OCI-LY7 (cell line): ENCODE data around the gene EHMT2. TPM values are rescaled to one million over a fixed set of nuclear protein-coding genes. Genes with fewer than 3 reads are reported as not detected.

ENCODE experiments used
- BruUV-seq: library from RNA; stranded (reverse); fragments of 400-500 nt; replicated peaks from 2 replicates; lab custom pipeline; 2021; lab: Mats Ljungman, UMichigan
- CTCF ChIA-PET: fragments of 300-600 bp; sonication (Branson Sonifier 250); formaldehyde crosslinking; loops from one replicate; lab custom pipeline; 2022; ENCODE audit warnings: antibody characterized with exemption; ENCODE audit not compliant: unreplicated experiment; lab: Charles Lee
- POLR2A ChIA-PET: fragments of 300-600 bp; sonication (Branson Sonifier 250); formaldehyde crosslinking; loops from one replicate; lab custom pipeline; 2022; ENCODE audit warnings: antibody characterized with exemption; lab: Charles Lee
- DNase-seq: peaks from one replicate; pipeline ENCODE4 v3.0.0-alpha.2; 2015; ENCODE audit warnings: low spot score
- H2AFZ ChIP-seq: fragments of 200-600 bp; sonication (generic), shearing (Covaris generic); 2 replicates; pipeline ENCODE4 v1.6.1; 2014; ENCODE audit warnings: mild to moderate bottlenecking, antibody characterized with exemption, low read length, moderate library complexity
- H3K27ac ChIP-seq: fragments of 200-600 bp; sonication (generic); 2 replicates; pipeline ENCODE4 v1.5.1; 2014; ENCODE audit warnings: mixed run types, low read depth, mild to moderate bottlenecking, moderate library complexity, low read length, inconsistent platforms; ENCODE audit not compliant: poor library complexity, severe bottlenecking
- H3K36me3 ChIP-seq: fragments of 200-600 bp; sonication (generic); 2 replicates; pipeline ENCODE4 v1.6.1; 2014; ENCODE audit warnings: mild to moderate bottlenecking, antibody characterized with exemption, low read length, moderate library complexity, mixed read lengths; ENCODE audit not compliant: insufficient read depth
- H3K4me1 ChIP-seq: fragments of 200-600 bp; sonication (generic); 2 replicates; pipeline ENCODE4 v1.5.1; 2014; ENCODE audit warnings: mild to moderate bottlenecking, low read length; ENCODE audit not compliant: insufficient read depth, poor library complexity, severe bottlenecking
- H3K4me2 ChIP-seq: fragments of 200-600 bp; sonication (generic); 2 replicates; pipeline ENCODE4 v1.6.1; 2014; ENCODE audit warnings: mild to moderate bottlenecking, low read length
- H3K4me3 ChIP-seq: fragments of 200-600 bp; sonication (generic); 2 replicates; pipeline ENCODE4 v1.5.1; 2014; ENCODE audit warnings: mild to moderate bottlenecking, low read depth, low read length; ENCODE audit not compliant: poor library complexity, severe bottlenecking
- H3K79me2 ChIP-seq: fragments of 200-600 bp; sonication (generic); 2 replicates; pipeline ENCODE4 v1.6.1; 2016; ENCODE audit warnings: low read depth, mild to moderate bottlenecking, low read length, moderate library complexity, mixed read lengths; ENCODE audit not compliant: insufficient read depth
- H3K9me2 ChIP-seq: fragments of 200-600 bp; sonication (generic); 2 replicates; pipeline ENCODE4 v1.6.1; 2016; ENCODE audit warnings: mild to moderate bottlenecking, low read length, mixed read lengths; ENCODE audit not compliant: insufficient read depth
- H3K9me3 ChIP-seq: fragments of 200-600 bp; sonication (generic); 2 replicates; pipeline ENCODE4 v1.6.1; 2014; ENCODE audit warnings: mild to moderate bottlenecking, mixed run types, low read length, mixed read lengths
- H4K20me1 ChIP-seq: fragments of 200-600 bp; sonication (generic); 2 replicates; pipeline ENCODE4 v1.6.1; 2014; ENCODE audit warnings: mild to moderate bottlenecking, antibody characterized with exemption, low read length, moderate library complexity, mixed read lengths; ENCODE audit not compliant: insufficient read depth
- CTCF ChIP-seq: fragments of 200-600 bp; sonication (generic); conservative IDR thresholded peaks from 2 replicates; pipeline ENCODE4 v1.5.1; 2014; ENCODE audit warnings: mild to moderate bottlenecking, antibody characterized with exemption, low read length, moderate library complexity, mixed read lengths
- EZH2phosphoT487 ChIP-seq: fragments of 200-600 bp; sonication (generic); IDR thresholded peaks from 2 replicates; pipeline ENCODE4 v1.6.1; 2018; ENCODE audit warnings: low read depth, borderline replicate concordance, mild to moderate bottlenecking, mixed run types, antibody characterized with exemption, low read length, moderate library complexity, mixed read lengths
- intact Hi-C: fragments of 100-400 bp; cut with micrococcal nuclease; formaldehyde crosslinking; loops from one replicate; pipeline ENCODE4 v1.10.0; 2022; ENCODE audit not compliant: unreplicated experiment
- total RNA-seq, 2 experiments: library from RNA; depleted of rRNA in 1 of 2; stranded (reverse); fragments of >200 nt in 1 of 2; shearing (Covaris generic) in 1 of 2; gene quantifications; 2 replicates each; pipeline ENCODE4 v1.2.3, GENCODE V29; 2014 to 2022

The EHMT2 gene
- total RNA-seq, 2 experiments from 2014 or later = 49.5 to 76.8 TPM

DNA sequence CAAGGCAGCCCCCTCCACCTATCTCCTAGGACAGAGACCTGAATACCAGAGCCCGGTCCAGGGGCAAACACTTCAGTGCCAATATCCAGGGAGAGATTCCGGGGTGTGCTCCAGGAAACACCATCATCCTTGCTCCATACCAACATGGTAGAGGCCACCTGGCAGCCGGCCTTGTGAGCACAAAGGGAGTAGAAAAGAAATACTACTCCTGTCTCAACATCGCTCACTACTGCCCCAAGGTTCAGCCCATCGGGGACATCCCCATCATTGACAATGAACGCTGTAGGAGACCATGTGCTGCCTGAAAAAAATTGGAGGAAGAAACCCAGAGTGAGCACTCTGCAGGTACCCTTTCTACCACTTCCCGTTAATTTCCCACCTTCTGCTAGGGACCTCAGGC, 36.3 kb downstream of the EHMT2 start:
- DNase-seq = no peak
- ChIA-PET CTCF (no interaction called here), POLR2A (interaction anchor here (0.9 kb wide), 1 partner anchor 28 kb away, joined by 3 read pairs; no protein-coding TSS in a partner anchor)
- H3K27ac ChIP-seq = no peak overlapping the region
- intact Hi-C loops = no loop called here
- no peaks in the 10 kb centered on the region for H3K36me3 ChIP-seq
- H3K9me3 ChIP-seq = no peaks in the 10 kb centered on the region
- H3K4me1 ChIP-seq = peaks cover 20% of the 10 kb centered on the region
- no peaks in the 10 kb centered on the region for H3K79me2 ChIP-seq
- BruUV-seq = no TSS peak
- no peak overlapping the region for H2AFZ ChIP-seq
- H3K4me2 ChIP-seq = no peak overlapping the region
- no peak for TF ChIP-seq EZH2phosphoT487
- no peak for TF ChIP-seq CTCF
- H3K9me2 ChIP-seq = no peaks in the 10 kb centered on the region
- H4K20me1 ChIP-seq = no peaks in the 10 kb centered on the region
- H3K4me3 ChIP-seq = no peak overlapping the region

DNA sequence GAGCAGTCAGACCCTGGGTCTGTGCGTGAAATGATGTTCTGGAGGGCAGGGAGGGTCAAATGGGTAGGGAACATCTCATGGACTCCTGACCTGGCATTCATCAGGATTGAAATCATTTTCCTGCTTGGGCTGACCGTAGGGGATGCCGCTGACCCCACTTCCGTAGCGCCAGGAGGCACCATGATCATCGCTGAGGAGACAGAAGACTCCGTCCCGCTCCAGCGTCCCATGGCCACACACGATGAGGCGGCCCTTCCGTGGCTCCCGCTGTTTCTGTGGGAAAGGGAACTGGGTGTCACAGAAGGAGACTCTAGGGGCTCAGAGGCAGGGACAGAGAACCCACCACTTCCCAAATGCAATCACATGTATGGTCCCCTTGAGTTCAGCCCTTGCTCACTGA, 37.1 kb downstream of the EHMT2 start:
- TF ChIP-seq EZH2phosphoT487 = no peak
- no peak for TF ChIP-seq CTCF
- Histone ChIP-seq H3K27ac (no peak overlapping the region), H3K4me2 (no peak overlapping the region), H3K9me2 (no peaks in the 10 kb centered on the region), H3K36me3 (no peaks in the 10 kb centered on the region), H3K4me1 (peaks cover 20% of the 10 kb centered on the region), H3K9me3 (no peaks in the 10 kb centered on the region), H3K4me3 (no peak overlapping the region), H2AFZ (no peak overlapping the region), H4K20me1 (no peaks in the 10 kb centered on the region), H3K79me2 (no peaks in the 10 kb centered on the region)
- no TSS peak for BruUV-seq
- POLR2A ChIA-PET = interaction anchor here (0.9 kb wide), 1 partner anchor 28 kb away, joined by 3 read pairs; no protein-coding TSS in a partner anchor
- CTCF ChIA-PET = no interaction called here
- DNase-seq = no peak
- intact Hi-C loops = no loop called here

GRCh38 chr6:31859923-31860322, 37.6 kb downstream of the EHMT2 start:
- Histone ChIP-seq H4K20me1 (no peaks in the 10 kb centered on the region), H3K36me3 (no peaks in the 10 kb centered on the region), H3K27ac (no peak overlapping the region), H3K9me2 (no peaks in the 10 kb centered on the region), H3K4me2 (no peak overlapping the region), H3K4me1 (peaks cover 20% of the 10 kb centered on the region), H2AFZ (no peak overlapping the region), H3K4me3 (no peak overlapping the region), H3K79me2 (no peaks in the 10 kb centered on the region), H3K9me3 (no peaks in the 10 kb centered on the region)
- intact Hi-C loops = no loop called here
- DNase-seq = no peak
- CTCF ChIA-PET = no interaction called here
- POLR2A ChIA-PET = no interaction called here
- no TSS peak for BruUV-seq
- no peak for TF ChIP-seq CTCF
- TF ChIP-seq EZH2phosphoT487 = no peak
